Activated B cell treated with CpG ODN at 0.5 μM for 24 hours (primary cell): ENCODE results near the gene TIMM22. TPM values are rescaled to one million over a fixed set of nuclear protein-coding genes. Genes with fewer than 3 reads are reported as not detected.

Experiments used
- ATAC-seq: fragments of 200-7000 bp; cut with Tn5 transposase; one replicate; pipeline ENCODE4 v1.10.0; 2021; ENCODE audit warnings: low read depth, mild to moderate bottlenecking, moderate library complexity
- CTCF ChIA-PET: fragments of 350-600 bp; sonication (Branson Sonifier 250); formaldehyde crosslinking; loops from one replicate; lab custom pipeline; 2021; ENCODE audit warnings: antibody characterized with exemption; lab: Charles Lee
- POLR2A ChIA-PET: fragments of 350-600 bp; sonication (Branson Sonifier 250); formaldehyde crosslinking; loops from one replicate; lab custom pipeline; 2021; ENCODE audit warnings: antibody characterized with exemption; lab: Charles Lee
- DNase-seq: peaks from one replicate; pipeline ENCODE4 v3.0.0; 2022
- H3K27ac Mint-ChIP-seq: one replicate; pipeline ENCODE4 v1.8.0; 2020; ENCODE audit warnings: mixed read lengths
- H3K27me3 Mint-ChIP-seq: one replicate; pipeline ENCODE4 v1.8.0; 2021; ENCODE audit warnings: mixed read lengths
- H3K36me3 Mint-ChIP-seq: one replicate; pipeline ENCODE4 v1.8.0; 2021; ENCODE audit warnings: low read depth, mixed read lengths
- H3K4me1 Mint-ChIP-seq: one replicate; pipeline ENCODE4 v1.8.0; 2021; ENCODE audit warnings: mixed read lengths
- H3K4me3 Mint-ChIP-seq: one replicate; pipeline ENCODE4 v1.8.0; 2020; ENCODE audit warnings: mild to moderate bottlenecking, mixed read lengths
- H3K9me3 Mint-ChIP-seq: one replicate; pipeline ENCODE4 v1.8.0; 2020; ENCODE audit warnings: mixed read lengths
- CTCF ChIP-seq: fragments of 200-600 bp; IDR thresholded peaks from one replicate; pipeline ENCODE4 v1.8.0; 2022; ENCODE audit warnings: antibody characterized with exemption, mild to moderate bottlenecking
- intact Hi-C: fragments of 100-400 bp; cut with micrococcal nuclease; formaldehyde crosslinking; loops from one replicate; pipeline ENCODE4 v1.15.1; 2024
- total RNA-seq: library from RNA; stranded (reverse); gene quantifications from 2 replicates; pipeline ENCODE4 v1.2.3, GENCODE V29; 2022

Gene TIMM22
- total RNA-seq, 1 donor from 2014 or later, result 11.1 TPM

GRCh38 chr17:1022278-1023024 is 25.5 kb downstream of the TIMM22 start:
- no peak for ATAC-seq
- H3K27ac Mint-ChIP-seq, result no peak overlapping the region
- H3K4me3 Mint-ChIP-seq, result no peak overlapping the region
- TF ChIP-seq CTCF, result no peak
- H3K27me3 Mint-ChIP-seq, result no peaks in the 10 kb centered on the region
- ChIA-PET CTCF (no interaction called here), POLR2A (no interaction called here)
- H3K36me3 Mint-ChIP-seq, result peaks cover 14% of the 10 kb centered on the region
- no peaks in the 10 kb centered on the region for H3K4me1 Mint-ChIP-seq
- no peaks in the 10 kb centered on the region for H3K9me3 Mint-ChIP-seq
- intact Hi-C loops, result no loop called here
- DNase-seq, result no peak

GRCh38 chr17:1024076-1024475 is 27.1 kb downstream of the TIMM22 start:
- no peak overlapping the region for H3K27ac Mint-ChIP-seq
- ChIA-PET POLR2A (no interaction called here), CTCF (no interaction called here)
- H3K4me3 Mint-ChIP-seq, result no peak overlapping the region
- H3K27me3 Mint-ChIP-seq, result no peaks in the 10 kb centered on the region
- H3K36me3 Mint-ChIP-seq, result peaks cover 16% of the 10 kb centered on the region
- H3K4me1 Mint-ChIP-seq, result no peaks in the 10 kb centered on the region
- ATAC-seq (no peak), DNase-seq (no peak)
- TF ChIP-seq CTCF, result no peak
- intact Hi-C loops, result no loop called here
- H3K9me3 Mint-ChIP-seq, result no peaks in the 10 kb centered on the region

GRCh38 chr17:1025733-1026598 is 29.0 kb downstream of the TIMM22 start:
- DNase-seq (no peak), ATAC-seq (no peak)
- Mint-ChIP-seq H3K27me3 (no peaks in the 10 kb centered on the region), H3K9me3 (no peaks in the 10 kb centered on the region), H3K4me1 (no peaks in the 10 kb centered on the region), H3K27ac (no peak overlapping the region), H3K36me3 (peaks cover 12% of the 10 kb centered on the region), H3K4me3 (no peak overlapping the region)
- TF ChIP-seq CTCF, result no peak
- CTCF ChIA-PET, result no interaction called here
- intact Hi-C loops, result no loop called here
- POLR2A ChIA-PET, result no interaction called here

- TF ChIP-seq CTCF, result no peak
- CTCF ChIA-PET, result no interaction called here
- ATAC-seq (no peak), DNase-seq (no peak)
- Mint-ChIP-seq H3K9me3 (no peaks in the 10 kb centered on the region), H3K4me3 (no peak overlapping the region), H3K4me1 (no peaks in the 10 kb centered on the region), H3K27ac (no peak overlapping the region), H3K27me3 (no peaks in the 10 kb centered on the region), H3K36me3 (peaks cover 12% of the 10 kb centered on the region)
- POLR2A ChIA-PET, result no interaction called here
- intact Hi-C loops, result no loop called here
Measured at GRCh38 chr17:1026599-1026975, 29.7 kb downstream of the TIMM22 start.

- intact Hi-C loops, result no loop called here
- ChIA-PET CTCF (no interaction called here), POLR2A (no interaction called here)
- no peak for TF ChIP-seq CTCF
- no peaks in the 10 kb centered on the region for H3K27me3 Mint-ChIP-seq
- no peaks in the 10 kb centered on the region for H3K9me3 Mint-ChIP-seq
- no peak overlapping the region for H3K27ac Mint-ChIP-seq
- H3K4me3 Mint-ChIP-seq, result no peak overlapping the region
- H3K36me3 Mint-ChIP-seq, result peaks cover 12% of the 10 kb centered on the region
- ATAC-seq (no peak), DNase-seq (no peak)
- no peaks in the 10 kb centered on the region for H3K4me1 Mint-ChIP-seq
Measured at GRCh38 chr17:1027044-1027443, 30.1 kb downstream of the TIMM22 start.
